Globus pallidus (tissue), 1 donor: ENCODE data around the gene DGKA.

Experiments used
- DNase-seq: peaks from one replicate; pipeline ENCODE4 v3.0.0-alpha.2; 2015; ENCODE audit warnings: low spot score

The DGKA gene

GRCh38 chr12:55931780-55932550 is 1.0 kb downstream of the DGKA start:
- no peak for DNase-seq

- DNase-seq: no peak
Measured at GRCh38 chr12:55932551-55932910, 1.6 kb downstream of the DGKA start.

- DNase-seq: no peak
Measured at GRCh38 chr12:55933169-55933798, 2.3 kb downstream of the DGKA start.

GRCh38 chr12:55933799-55934742 is 3.1 kb downstream of the DGKA start:
- DNase-seq: no peak

- no peak for DNase-seq
Measured at GRCh38 chr12:55934773-55935172, 3.8 kb downstream of the DGKA start.

- DNase-seq: no peak
Measured at GRCh38 chr12:55935738-55936151, 4.8 kb downstream of the DGKA start.

- no peak for DNase-seq
Measured at GRCh38 chr12:55937981-55938380, 7.0 kb downstream of the DGKA start.

- no peak for DNase-seq
Measured at GRCh38 chr12:55938826-55939501, 8.0 kb downstream of the DGKA start.

GRCh38 chr12:55940065-55940732 is 9.2 kb downstream of the DGKA start:
- peak; percentile 83 for DNase-seq

- no peak for DNase-seq
Measured at GRCh38 chr12:55942055-55942454, 11.1 kb downstream of the DGKA start.

GRCh38 chr12:55942577-55943136 is 11.7 kb downstream of the DGKA start:
- DNase-seq: no peak

- DNase-seq: no peak
Measured at GRCh38 chr12:55946553-55946952, 15.6 kb downstream of the DGKA start.

GRCh38 chr12:55955344-55955743 is 24.4 kb downstream of the DGKA start:
- no peak for DNase-seq

- DNase-seq: no peak
Measured at GRCh38 chr12:55955800-55956508, 25.0 kb downstream of the DGKA start.

- no peak for DNase-seq
Measured at GRCh38 chr12:55957106-55957859, 26.3 kb downstream of the DGKA start.

GRCh38 chr12:55963760-55964159 is 32.8 kb downstream of the DGKA start:
- DNase-seq: no peak

GRCh38 chr12:55965240-55965639 is 34.3 kb downstream of the DGKA start:
- no peak for DNase-seq

- no peak for DNase-seq
Measured at GRCh38 chr12:55965941-55966407, 35.0 kb downstream of the DGKA start, which contains the start of gene PMEL. Gene PMEL (minus strand): TSS chr12:55966042. CDS start chr12:55966011, 31 bp downstream.
